B cell (primary cell): ENCODE results near the gene IL18R1.

Experiments used
- EZH2 ChIP-seq: IDR thresholded peaks from 2 replicates; pipeline ENCODE4 v1.6.1; 2012; ENCODE audit warnings: borderline replicate concordance, low read depth, mild to moderate bottlenecking, moderate library complexity, low read length; ENCODE audit not compliant: insufficient read depth, poor library complexity, severe bottlenecking
- TF ChIP-seq, protein P1 (sequence below): fragments of 200-600 bp; IDR thresholded peaks from one replicate; pipeline ENCODE4 v1.8.0; 2022; ENCODE audit warnings: antibody characterized with exemption, mild to moderate bottlenecking

DNA sequence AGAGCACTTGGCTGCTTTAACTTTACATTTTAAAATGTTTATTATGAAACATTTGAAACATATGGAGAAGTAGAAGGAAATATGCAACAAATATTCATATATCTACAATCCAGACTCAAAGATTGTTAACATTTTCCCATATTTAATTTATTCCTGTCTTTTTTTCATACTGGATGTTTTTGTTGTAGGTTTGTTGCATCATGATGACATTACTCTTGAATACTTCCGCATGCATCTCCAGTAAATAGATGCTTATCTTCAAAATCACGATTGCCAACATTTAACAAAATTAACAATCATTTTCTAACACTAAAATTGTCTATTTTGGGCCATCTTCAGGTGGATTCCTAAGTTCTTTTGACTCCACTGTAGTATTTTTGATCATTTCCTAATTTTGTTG is 46.3 kb downstream of the IL18R1 start:
- TF ChIP-seq, protein P1, sequence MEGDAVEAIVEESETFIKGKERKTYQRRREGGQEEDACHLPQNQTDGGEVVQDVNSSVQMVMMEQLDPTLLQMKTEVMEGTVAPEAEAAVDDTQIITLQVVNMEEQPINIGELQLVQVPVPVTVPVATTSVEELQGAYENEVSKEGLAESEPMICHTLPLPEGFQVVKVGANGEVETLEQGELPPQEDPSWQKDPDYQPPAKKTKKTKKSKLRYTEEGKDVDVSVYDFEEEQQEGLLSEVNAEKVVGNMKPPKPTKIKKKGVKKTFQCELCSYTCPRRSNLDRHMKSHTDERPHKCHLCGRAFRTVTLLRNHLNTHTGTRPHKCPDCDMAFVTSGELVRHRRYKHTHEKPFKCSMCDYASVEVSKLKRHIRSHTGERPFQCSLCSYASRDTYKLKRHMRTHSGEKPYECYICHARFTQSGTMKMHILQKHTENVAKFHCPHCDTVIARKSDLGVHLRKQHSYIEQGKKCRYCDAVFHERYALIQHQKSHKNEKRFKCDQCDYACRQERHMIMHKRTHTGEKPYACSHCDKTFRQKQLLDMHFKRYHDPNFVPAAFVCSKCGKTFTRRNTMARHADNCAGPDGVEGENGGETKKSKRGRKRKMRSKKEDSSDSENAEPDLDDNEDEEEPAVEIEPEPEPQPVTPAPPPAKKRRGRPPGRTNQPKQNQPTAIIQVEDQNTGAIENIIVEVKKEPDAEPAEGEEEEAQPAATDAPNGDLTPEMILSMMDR, result no peak
- TF ChIP-seq EZH2, result no peak
